Caco-2 (cell line): ENCODE measurements around the gene SRGAP1. TPM values are rescaled to one million over a fixed set of nuclear protein-coding genes. Genes with fewer than 3 reads are reported as not detected.
"Not testable (repeated sequence)": the region's sequence is repeated elsewhere in the genome, so short reads cannot be mapped to it uniquely, and the experiment has no call there.

Experiments
- BruUV-seq: library from RNA; stranded (reverse); fragments of 400-500 nt; replicated peaks from 2 replicates; lab custom pipeline; 2021; lab: Mats Ljungman, UMichigan
- CTCF ChIA-PET: fragments of 300-600 bp; sonication (Branson Sonifier 250); formaldehyde crosslinking; loops from one replicate; lab custom pipeline; 2022; ENCODE audit warnings: antibody characterized with exemption; lab: Charles Lee
- POLR2A ChIA-PET: fragments of 300-600 bp; sonication (Branson Sonifier 250); formaldehyde crosslinking; loops from one replicate; lab custom pipeline; 2022; ENCODE audit warnings: antibody characterized with exemption; lab: Charles Lee
- DNase-seq, 2 experiments: peaks; one replicate each; pipeline versions ENCODE4 v3.0.0 to v3.0.0-alpha.2; 2020 to 2022
- H3K27me3 ChIP-seq: replicated peaks from 2 replicates; pipeline ENCODE4 v1.6.0; 2011; ENCODE audit warnings: low read length; ENCODE audit not compliant: control insufficient read depth, insufficient read depth
- H3K36me3 ChIP-seq: 2 replicates; pipeline ENCODE4 v1.5.1; 2011; ENCODE audit warnings: low read length; ENCODE audit not compliant: control insufficient read depth, insufficient read depth
- H3K4me1 ChIP-seq: fragments of 250-450 bp; sonication (Bioruptor Pico); 2 replicates; pipeline ENCODE4 v1.5.1; 2020; ENCODE audit warnings: mild to moderate bottlenecking
- H3K4me3 ChIP-seq: 2 replicates; pipeline ENCODE4 v1.5.1; 2011; ENCODE audit warnings: low read depth, mild to moderate bottlenecking, control low read depth, low read length
- H3K9me3 ChIP-seq: fragments of 250-450 bp; sonication (Bioruptor Pico); 2 replicates; pipeline ENCODE4 v1.5.1; 2020; ENCODE audit warnings: mild to moderate bottlenecking, moderate library complexity
- H3K27ac Mint-ChIP-seq: one replicate; pipeline ENCODE4 v1.8.0; 2022; ENCODE audit warnings: mixed read lengths; ENCODE audit not compliant: unreplicated experiment
- H3K27me3 Mint-ChIP-seq: one replicate; pipeline ENCODE4 v1.8.0; 2022; ENCODE audit warnings: mixed read lengths; ENCODE audit not compliant: insufficient read depth, unreplicated experiment
- H3K36me3 Mint-ChIP-seq: one replicate; pipeline ENCODE4 v1.8.0; 2022; ENCODE audit warnings: mild to moderate bottlenecking, mixed read lengths; ENCODE audit not compliant: insufficient read depth, unreplicated experiment
- H3K4me1 Mint-ChIP-seq: one replicate; pipeline ENCODE4 v1.8.0; 2022; ENCODE audit warnings: low read depth, mixed read lengths; ENCODE audit not compliant: unreplicated experiment
- H3K4me3 Mint-ChIP-seq: one replicate; pipeline ENCODE4 v1.8.0; 2022; ENCODE audit warnings: mild to moderate bottlenecking, moderate library complexity, mixed read lengths; ENCODE audit not compliant: unreplicated experiment
- H3K9me3 Mint-ChIP-seq: one replicate; pipeline ENCODE4 v1.8.0; 2022; ENCODE audit warnings: mixed read lengths; ENCODE audit not compliant: unreplicated experiment
- intact Hi-C: fragments of 100-400 bp; cut with micrococcal nuclease; formaldehyde crosslinking; loops from one replicate; pipeline ENCODE4 v1.10.0; 2022; ENCODE audit not compliant: unreplicated experiment
- total RNA-seq: library from RNA; stranded (reverse); gene quantifications from 2 replicates; pipeline ENCODE4 v1.2.3, GENCODE V29; 2022
- TF ChIP-seq, protein P1 (sequence below), 2 experiments: fragments of 200-600 bp in 1 of 2; IDR thresholded peaks; 1 replicate in 1 of 2; 2 replicates in 1 of 2; pipeline versions ENCODE4 v1.5.1 to v1.8.0; 2011 to 2022; ENCODE audit warnings: antibody characterized with exemption in 1 of 2, control low read depth in 1 of 2, inconsistent platforms in 1 of 2, low read depth in 1 of 2, low read length in 1 of 2, mild to moderate bottlenecking in 1 of 2, moderate library complexity in 1 of 2; ENCODE audit not compliant: insufficient read depth in 1 of 2, severe bottlenecking in 1 of 2, unreplicated experiment in 1 of 2

The SRGAP1 gene
- total RNA-seq, 1 experiment from 2014 or later, result 22.1 TPM

DNA sequence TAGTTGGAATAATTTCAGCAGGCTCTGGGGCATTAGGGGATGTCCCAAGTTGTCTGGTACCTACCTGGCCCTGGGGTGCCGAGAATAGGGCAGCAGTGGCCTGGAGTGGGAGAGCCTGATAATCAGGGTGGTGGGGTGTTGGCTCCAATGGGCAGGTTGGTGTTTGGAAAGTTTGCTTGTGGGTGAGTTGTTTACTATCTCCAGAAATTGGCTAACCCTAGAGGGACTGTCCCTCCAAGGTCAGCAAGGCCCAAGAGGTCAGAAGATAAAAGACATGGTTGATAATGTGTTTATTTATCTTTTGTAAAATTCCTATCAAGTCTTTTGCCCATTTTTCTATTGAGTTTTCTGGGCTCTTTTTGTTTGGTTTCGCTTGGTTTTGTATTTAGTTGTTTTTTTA is 272.5 kb downstream of the SRGAP1 start:
- intact Hi-C loops, result no loop called here
- no peak overlapping the region for H3K4me3 ChIP-seq
- Mint-ChIP-seq H3K4me1 (peaks cover 8% of the 10 kb centered on the region), H3K27me3 (no peaks in the 10 kb centered on the region), H3K9me3 (peaks cover 10% of the 10 kb centered on the region), H3K36me3 (peaks cover 34% of the 10 kb centered on the region), H3K4me3 (no peak overlapping the region), H3K27ac (no peak overlapping the region)
- ChIA-PET POLR2A (no interaction called here), CTCF (no interaction called here)
- no peaks in the 10 kb centered on the region for H3K9me3 ChIP-seq
- BruUV-seq, result no TSS peak
- H3K27me3 ChIP-seq, result no peaks in the 10 kb centered on the region
- no peak for DNase-seq
- H3K4me1 ChIP-seq, result no peaks in the 10 kb centered on the region
- TF ChIP-seq, protein P1, sequence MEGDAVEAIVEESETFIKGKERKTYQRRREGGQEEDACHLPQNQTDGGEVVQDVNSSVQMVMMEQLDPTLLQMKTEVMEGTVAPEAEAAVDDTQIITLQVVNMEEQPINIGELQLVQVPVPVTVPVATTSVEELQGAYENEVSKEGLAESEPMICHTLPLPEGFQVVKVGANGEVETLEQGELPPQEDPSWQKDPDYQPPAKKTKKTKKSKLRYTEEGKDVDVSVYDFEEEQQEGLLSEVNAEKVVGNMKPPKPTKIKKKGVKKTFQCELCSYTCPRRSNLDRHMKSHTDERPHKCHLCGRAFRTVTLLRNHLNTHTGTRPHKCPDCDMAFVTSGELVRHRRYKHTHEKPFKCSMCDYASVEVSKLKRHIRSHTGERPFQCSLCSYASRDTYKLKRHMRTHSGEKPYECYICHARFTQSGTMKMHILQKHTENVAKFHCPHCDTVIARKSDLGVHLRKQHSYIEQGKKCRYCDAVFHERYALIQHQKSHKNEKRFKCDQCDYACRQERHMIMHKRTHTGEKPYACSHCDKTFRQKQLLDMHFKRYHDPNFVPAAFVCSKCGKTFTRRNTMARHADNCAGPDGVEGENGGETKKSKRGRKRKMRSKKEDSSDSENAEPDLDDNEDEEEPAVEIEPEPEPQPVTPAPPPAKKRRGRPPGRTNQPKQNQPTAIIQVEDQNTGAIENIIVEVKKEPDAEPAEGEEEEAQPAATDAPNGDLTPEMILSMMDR (IDR thresholded peaks at IDR 0.05; ENCODE audit: insufficient read depth in 1 of 2, low read depth in 1 of 2, low read length in 1 of 2, severe bottlenecking in 1 of 2, unreplicated experiment in 1 of 2), result no peak
- no peaks in the 10 kb centered on the region; the same call in 1 of the 2 replicates for H3K36me3 ChIP-seq

DNA sequence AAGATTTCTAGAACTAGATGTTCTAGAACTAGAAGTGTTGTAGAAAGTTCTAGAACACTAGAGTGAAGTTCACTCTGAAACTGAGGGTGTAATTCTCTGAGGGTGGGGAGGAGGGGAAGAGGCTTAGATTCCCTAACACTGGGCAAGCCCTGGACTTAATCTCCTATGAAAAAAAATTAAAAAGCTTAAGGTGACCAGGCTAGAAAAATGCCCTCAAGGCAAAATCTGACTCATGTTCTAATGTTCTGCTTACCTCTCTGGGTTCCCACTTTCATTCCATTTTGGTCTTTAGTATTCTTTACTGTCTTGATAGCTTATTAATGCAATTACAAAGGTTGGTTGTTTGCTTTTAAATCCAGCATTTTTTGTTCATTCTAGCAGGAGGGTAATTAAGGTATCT is 276.1 kb downstream of the SRGAP1 start:
- Histone ChIP-seq H3K9me3 (no peaks in the 10 kb centered on the region), H3K4me1 (no peaks in the 10 kb centered on the region), H3K36me3 (no peaks in the 10 kb centered on the region; the same call in 1 of the 2 replicates), H3K4me3 (no peak overlapping the region), H3K27me3 (no peaks in the 10 kb centered on the region)
- ChIA-PET CTCF (no interaction called here), POLR2A (no interaction called here)
- Mint-ChIP-seq H3K4me3 (no peak overlapping the region), H3K27ac (no peak overlapping the region), H3K27me3 (no peaks in the 10 kb centered on the region), H3K9me3 (no peaks in the 10 kb centered on the region), H3K4me1 (peaks cover 8% of the 10 kb centered on the region), H3K36me3 (peaks cover 22% of the 10 kb centered on the region)
- TF ChIP-seq, protein P1 (IDR thresholded peaks at IDR 0.05; ENCODE audit: insufficient read depth in 1 of 2, low read depth in 1 of 2, low read length in 1 of 2, severe bottlenecking in 1 of 2, unreplicated experiment in 1 of 2), result no peak
- no TSS peak for BruUV-seq
- DNase-seq, result no peak
- intact Hi-C loops, result no loop called here

DNA sequence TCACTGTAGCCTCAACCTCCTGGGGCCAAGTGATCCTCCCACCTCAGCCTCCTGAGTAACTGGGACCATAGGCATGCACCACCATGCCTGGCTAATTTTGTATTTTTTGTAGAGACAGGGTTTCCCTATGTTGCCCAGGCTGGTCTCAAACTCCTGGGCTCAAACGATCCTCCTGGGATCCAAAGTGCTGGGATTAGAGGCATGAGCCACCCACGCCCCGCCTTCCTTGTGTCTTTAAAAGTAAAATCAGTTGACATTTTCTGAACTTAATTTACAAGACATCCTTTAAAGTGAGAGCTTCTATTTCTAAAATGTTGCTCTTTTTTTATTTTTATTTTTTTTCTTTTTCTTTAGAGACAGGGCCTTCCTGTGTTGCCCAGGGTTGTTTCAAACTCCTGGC is 276.6 kb downstream of the SRGAP1 start:
- intact Hi-C loops, H3K4me3 Mint-ChIP-seq, H3K4me1 ChIP-seq, H3K4me3 ChIP-seq, H3K9me3 Mint-ChIP-seq, BruUV-seq, H3K27ac Mint-ChIP-seq, CTCF ChIA-PET, POLR2A ChIA-PET, H3K9me3 ChIP-seq, H3K36me3 ChIP-seq, H3K4me1 Mint-ChIP-seq, H3K27me3 Mint-ChIP-seq, DNase-seq, H3K27me3 ChIP-seq: not testable (repeated sequence)
- peaks cover 22% of the 10 kb centered on the region for H3K36me3 Mint-ChIP-seq

DNA sequence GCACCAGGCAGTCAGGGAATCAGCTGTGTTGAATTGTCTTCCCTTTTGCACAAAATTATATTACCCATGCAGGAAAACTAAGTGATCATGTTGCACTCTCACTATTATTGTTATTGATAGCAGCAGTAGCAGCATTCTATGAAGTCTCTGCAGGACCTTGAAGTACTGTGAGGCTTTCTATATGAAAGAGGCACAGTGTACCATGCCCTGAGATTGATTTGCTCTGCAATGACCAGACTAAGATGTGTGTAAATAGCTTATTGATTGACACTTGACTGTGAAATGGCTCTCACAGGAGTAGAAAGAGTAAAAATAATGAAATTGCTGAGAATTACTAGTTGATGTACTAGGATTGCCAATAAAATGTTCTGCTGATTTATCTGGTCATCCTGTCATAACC is 277.7 kb downstream of the SRGAP1 start:
- Histone ChIP-seq H3K27me3 (no peaks in the 10 kb centered on the region), H3K36me3 (no peaks in the 10 kb centered on the region), H3K9me3 (no peaks in the 10 kb centered on the region), H3K4me3 (no peak overlapping the region), H3K4me1 (no peaks in the 10 kb centered on the region)
- Mint-ChIP-seq H3K9me3 (no peaks in the 10 kb centered on the region), H3K27ac (no peak overlapping the region), H3K27me3 (no peaks in the 10 kb centered on the region), H3K4me1 (no peaks in the 10 kb centered on the region), H3K4me3 (no peak overlapping the region), H3K36me3 (peaks cover 20% of the 10 kb centered on the region)
- POLR2A ChIA-PET, result no interaction called here
- TF ChIP-seq, protein P1 (IDR thresholded peaks at IDR 0.05; ENCODE audit: insufficient read depth in 1 of 2, low read depth in 1 of 2, low read length in 1 of 2, severe bottlenecking in 1 of 2, unreplicated experiment in 1 of 2), result no peak
- DNase-seq, result no peak
- CTCF ChIA-PET, result no interaction called here
- intact Hi-C loops, result no loop called here
- BruUV-seq, result no TSS peak
